HEK293T (cell line): ENCODE data around the gene CELF2.

ENCODE experiments used
- BHLHE40 ChIP-seq: fragments of 450-650 bp; IDR thresholded peaks from 2 replicates; pipeline ENCODE4 v1.6.1; 2016; ENCODE audit warnings: mild to moderate bottlenecking, moderate library complexity, borderline replicate concordance
- ELF4 ChIP-seq: fragments of 450-650 bp; IDR thresholded peaks from 2 replicates; pipeline ENCODE4 v1.6.1; 2017; ENCODE audit warnings: antibody characterized with exemption
- SP1 ChIP-seq: fragments of 450-650 bp; IDR thresholded peaks from 2 replicates; pipeline ENCODE4 v1.6.1; 2017
- ZNF384 ChIP-seq: fragments of 450-650 bp; IDR thresholded peaks from 2 replicates; pipeline ENCODE4 v1.6.1; 2016

DNA sequence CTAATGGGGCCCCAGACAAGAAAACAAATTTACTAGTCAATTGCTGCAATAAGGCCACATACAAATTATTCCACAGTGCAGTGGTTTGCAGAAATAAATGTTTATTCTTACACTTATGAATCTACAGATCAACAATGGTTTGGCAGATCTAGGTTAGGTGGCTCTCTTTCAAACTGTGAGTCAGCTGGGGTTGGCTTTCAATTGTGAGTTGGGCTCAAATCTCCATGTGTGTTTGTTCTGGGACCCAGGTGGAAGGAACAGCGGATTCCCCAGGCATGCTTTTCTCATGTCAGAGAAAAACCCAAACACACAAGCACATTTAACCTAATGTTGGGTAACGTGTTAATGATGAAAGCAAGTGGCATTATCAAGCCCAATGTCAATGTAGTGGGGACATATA is 25.6 kb upstream of the CELF2 start:
- TF ChIP-seq ZNF384 = no peak
- TF ChIP-seq BHLHE40 = no peak
- no peak for TF ChIP-seq SP1
- no peak for TF ChIP-seq ELF4
